ENCODE measurements around the gene CACNB4. TPM values are rescaled to one million over a fixed set of nuclear protein-coding genes. Genes with fewer than 3 reads are reported as not detected.

Gene CACNB4
- total RNA-seq, 1 donor: 0.43 TPM

- H3K4me3 ChIP-seq (ENCODE audit: low read depth, low read length): no peak overlapping the region
- no peak for DNase-seq (ENCODE audit: low read depth)
- TF ChIP-seq, protein P1, sequence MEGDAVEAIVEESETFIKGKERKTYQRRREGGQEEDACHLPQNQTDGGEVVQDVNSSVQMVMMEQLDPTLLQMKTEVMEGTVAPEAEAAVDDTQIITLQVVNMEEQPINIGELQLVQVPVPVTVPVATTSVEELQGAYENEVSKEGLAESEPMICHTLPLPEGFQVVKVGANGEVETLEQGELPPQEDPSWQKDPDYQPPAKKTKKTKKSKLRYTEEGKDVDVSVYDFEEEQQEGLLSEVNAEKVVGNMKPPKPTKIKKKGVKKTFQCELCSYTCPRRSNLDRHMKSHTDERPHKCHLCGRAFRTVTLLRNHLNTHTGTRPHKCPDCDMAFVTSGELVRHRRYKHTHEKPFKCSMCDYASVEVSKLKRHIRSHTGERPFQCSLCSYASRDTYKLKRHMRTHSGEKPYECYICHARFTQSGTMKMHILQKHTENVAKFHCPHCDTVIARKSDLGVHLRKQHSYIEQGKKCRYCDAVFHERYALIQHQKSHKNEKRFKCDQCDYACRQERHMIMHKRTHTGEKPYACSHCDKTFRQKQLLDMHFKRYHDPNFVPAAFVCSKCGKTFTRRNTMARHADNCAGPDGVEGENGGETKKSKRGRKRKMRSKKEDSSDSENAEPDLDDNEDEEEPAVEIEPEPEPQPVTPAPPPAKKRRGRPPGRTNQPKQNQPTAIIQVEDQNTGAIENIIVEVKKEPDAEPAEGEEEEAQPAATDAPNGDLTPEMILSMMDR (IDR thresholded peaks at IDR 0.05; ENCODE audit: insufficient read depth, low read depth, low read length): no peak
These were observed 120.1 kb downstream of the CACNB4 start for GRCh38 chr2:151978709-151979108.

DNA sequence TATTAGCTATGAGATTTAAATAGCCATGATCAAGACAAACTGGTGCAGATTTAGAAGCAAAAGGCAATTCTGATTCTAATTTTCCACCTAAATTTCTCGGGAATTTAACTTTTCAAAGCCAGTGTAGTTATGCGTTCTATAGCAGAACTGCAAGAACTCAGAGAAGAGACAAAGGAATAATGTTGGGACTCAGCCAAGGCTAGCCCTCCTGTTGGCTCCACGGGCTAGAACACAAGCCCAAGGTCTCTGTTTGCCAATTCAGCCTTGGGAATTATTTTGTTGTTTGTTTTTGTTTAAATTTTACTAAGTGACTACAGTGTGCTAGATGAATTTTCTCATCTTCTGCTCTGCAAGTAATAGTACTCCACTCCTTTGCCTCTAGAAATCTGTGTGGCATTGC, 121.2 kb downstream of the CACNB4 start:
- no peak overlapping the region for H3K4me3 ChIP-seq (ENCODE audit: low read depth, low read length)
- TF ChIP-seq, protein P1 (IDR thresholded peaks at IDR 0.05; ENCODE audit: insufficient read depth, low read depth, low read length): no peak
- DNase-seq (ENCODE audit: low read depth): no peak

DNA sequence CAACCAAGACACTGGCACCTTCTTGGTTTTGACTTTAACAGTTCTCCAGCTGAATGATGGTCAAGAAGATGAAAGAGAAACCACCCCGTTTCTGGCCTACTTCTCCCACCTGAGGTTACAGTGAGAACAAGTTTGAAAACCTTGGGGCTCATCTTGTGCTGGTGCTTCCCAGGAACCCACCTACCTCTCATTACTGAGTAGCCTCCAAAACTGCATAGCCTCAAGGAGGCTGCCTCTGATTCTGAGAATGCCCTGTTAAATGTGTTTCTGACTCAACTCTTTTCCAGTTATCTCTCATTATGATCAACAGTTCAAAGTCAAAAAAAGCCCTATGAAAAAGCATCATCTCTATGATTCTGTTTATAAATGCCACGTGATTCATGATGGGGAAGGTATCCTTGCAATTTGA, 121.9 kb downstream of the CACNB4 start:
- no peak overlapping the region for H3K4me3 ChIP-seq (ENCODE audit: low read depth, low read length)
- no peak for DNase-seq (ENCODE audit: low read depth)
- TF ChIP-seq, protein P1 (IDR thresholded peaks at IDR 0.05; ENCODE audit: insufficient read depth, low read depth, low read length): no peak

DNA sequence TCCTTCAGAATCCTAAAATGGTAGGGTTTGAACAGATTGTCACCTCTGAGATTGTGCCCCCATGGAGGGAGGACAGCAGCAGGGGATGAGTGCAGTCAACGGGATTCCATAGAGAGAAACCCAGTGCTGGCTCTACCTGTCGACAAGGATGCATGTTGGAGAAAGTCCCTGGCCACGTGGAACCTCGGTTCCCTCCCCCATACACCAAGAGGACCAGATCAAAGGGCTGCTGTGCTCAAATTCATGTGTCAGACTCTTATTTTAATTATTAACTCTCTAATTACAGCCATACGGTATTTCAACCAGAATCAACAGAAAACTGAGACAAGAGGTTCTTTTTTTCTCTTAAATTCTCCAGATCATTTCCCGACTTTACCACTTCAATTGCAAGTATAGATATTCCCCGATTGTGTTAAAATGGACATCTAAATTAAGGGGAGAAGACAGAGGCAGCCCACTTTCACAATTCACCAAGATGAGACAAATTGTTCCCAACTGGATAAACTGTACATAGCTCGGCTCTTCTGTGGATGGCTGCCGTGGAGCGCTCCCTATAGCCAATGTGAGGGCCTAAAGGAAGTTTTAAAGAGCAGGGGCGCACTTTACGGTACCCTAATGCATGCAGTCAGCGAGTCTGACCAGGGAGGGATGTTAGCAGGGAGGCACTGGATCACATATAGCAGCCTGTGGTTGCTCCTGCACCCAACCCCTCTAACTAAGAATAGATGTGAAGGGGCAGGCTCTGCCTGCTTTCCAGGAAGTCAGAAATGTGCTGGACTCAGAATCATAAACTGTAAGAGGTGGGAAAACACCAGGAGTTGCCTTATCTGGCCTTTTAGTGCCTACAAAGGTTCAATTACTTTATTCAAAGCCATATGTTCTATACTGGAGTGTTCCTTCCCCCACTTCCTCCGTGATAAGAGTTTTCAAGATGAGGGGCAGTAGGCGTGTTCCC, 123.1 kb downstream of the CACNB4 start:
- TF ChIP-seq, protein P1 (IDR thresholded peaks at IDR 0.05; ENCODE audit: insufficient read depth, low read depth, low read length): no peak
- H3K4me3 ChIP-seq (ENCODE audit: low read depth, low read length): no peak overlapping the region
- DNase-seq (ENCODE audit: low read depth): no peak

GRCh38 chr2:151974988-151975387, 123.9 kb downstream of the CACNB4 start:
- DNase-seq (ENCODE audit: low read depth): no peak
- TF ChIP-seq, protein P1 (IDR thresholded peaks at IDR 0.05; ENCODE audit: insufficient read depth, low read depth, low read length): no peak
- no peak overlapping the region for H3K4me3 ChIP-seq (ENCODE audit: low read depth, low read length)

GRCh38 chr2:151973901-151974199, 125.0 kb downstream of the CACNB4 start:
- no peak overlapping the region for H3K4me3 ChIP-seq (ENCODE audit: low read depth, low read length)
- TF ChIP-seq, protein P1 (IDR thresholded peaks at IDR 0.05; ENCODE audit: insufficient read depth, low read depth, low read length): no peak
- peak; percentile 17 for DNase-seq (ENCODE audit: low read depth)

Measured in fibroblast of villous mesenchyme (primary cell).